GM12892 (cell line): ENCODE results near the gene REV1.

Source experiments
- POLR2A ChIP-seq: IDR thresholded peaks from 2 replicates; pipeline ENCODE4 v1.6.1; 2011; ENCODE audit warnings: low read depth, low read length, control low read depth
- POLR2AphosphoS5 ChIP-seq: IDR thresholded peaks from 2 replicates; pipeline ENCODE4 v1.6.1; 2011; ENCODE audit warnings: low read depth, low read length, control low read depth
- TAF1 ChIP-seq: IDR thresholded peaks from 2 replicates; pipeline ENCODE4 v1.6.1; 2011; ENCODE audit warnings: low read depth, mild to moderate bottlenecking, control low read depth, low read length, borderline replicate concordance

- TF ChIP-seq POLR2A: no peak
- no peak for TF ChIP-seq POLR2AphosphoS5
- TF ChIP-seq TAF1: no peak
These were observed 91.5 kb downstream of the REV1 start for GRCh38 chr2:99398303-99398702.
